ENCODE measurements around the gene GPRIN1. TPM values are rescaled to one million over a fixed set of nuclear protein-coding genes. Genes with fewer than 3 reads are reported as not detected.

The GPRIN1 gene
- total and polyA plus RNA-seq, 2 donors from 2014 or later: 0.45 to 1.3 TPM

DNA sequence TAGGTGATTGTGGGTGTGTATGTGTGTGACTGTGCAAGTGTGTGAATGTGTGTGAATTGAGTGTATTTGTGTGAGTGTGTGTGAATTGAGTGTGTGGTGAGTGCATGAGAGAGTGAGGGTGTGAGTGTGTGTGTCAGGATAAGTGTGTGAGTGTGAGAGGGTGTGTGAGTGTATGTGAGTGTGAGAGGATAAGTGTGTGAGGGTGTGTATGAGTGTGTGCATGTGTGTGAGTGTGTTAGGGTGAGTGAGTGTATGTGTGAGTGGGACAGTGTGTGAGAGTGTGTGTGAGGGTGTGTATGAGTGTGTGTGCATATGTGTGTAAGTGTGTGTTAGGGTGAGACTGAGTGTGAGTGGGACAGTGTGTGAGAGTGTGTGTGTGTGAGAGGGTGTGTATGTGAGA lies 21.7 kb downstream of the GPRIN1 start:
- Histone ChIP-seq H3K9me3 (ENCODE audit: control insufficient read depth in 2 of 3, insufficient read depth in 1 of 3, low read length in 3 of 3) (peaks cover 0 to 4% (median 3%) of the 10 kb centered on the region in 3 donors), H3K36me3 (ENCODE audit: control insufficient read depth in 2 of 3, insufficient read depth in 3 of 3, low read length in 3 of 3) (peaks cover 0 to 5% (median 0%) of the 10 kb centered on the region in 3 donors), H3K9ac (ENCODE audit: low read length in 3 of 3) (no peak overlapping the region), H3K4me1 (ENCODE audit: control insufficient read depth in 2 of 3, insufficient read depth in 2 of 3, low read depth in 1 of 3, low read length in 3 of 3) (no peaks in the 10 kb centered on the region), H3K27ac (ENCODE audit: low read depth in 2 of 2, low read length in 2 of 2) (no peak overlapping the region), H3K27me3 (ENCODE audit: control insufficient read depth, insufficient read depth, low read length) (no peaks in the 10 kb centered on the region), H3K4me3 (ENCODE audit: low read length in 3 of 3) (no peak overlapping the region)
- no peak for TF ChIP-seq CTCF (IDR thresholded peaks at IDR 0.05; ENCODE audit: borderline replicate concordance, extremely low read depth, insufficient read depth)
- intact Hi-C loops (cut with DNase I): no loop called here
- DNase-seq (no peak), FAIRE-seq (no peak)

DNA sequence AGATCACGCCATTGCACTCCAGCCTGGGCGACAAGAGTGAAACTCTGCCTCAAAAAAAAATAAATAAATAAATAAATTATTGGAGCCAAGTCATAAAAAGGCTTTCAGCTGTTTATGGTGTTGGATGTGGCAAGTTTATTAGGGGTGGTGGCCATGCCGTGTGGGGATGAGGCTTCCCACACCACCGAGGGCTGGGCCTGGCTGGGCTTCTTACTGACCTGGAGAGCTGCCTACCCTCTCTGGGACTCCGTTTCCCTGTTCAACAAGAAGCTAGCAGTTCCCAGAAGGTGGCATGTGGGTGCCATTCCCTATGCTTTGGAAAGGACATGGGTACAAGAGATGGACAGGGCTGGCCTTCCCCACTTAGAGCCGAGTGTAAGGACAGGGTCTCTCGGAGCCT lies 22.6 kb downstream of the GPRIN1 start:
- peaks cover 0 to 5% (median 0%) of the 10 kb centered on the region in 3 donors for H3K36me3 ChIP-seq (ENCODE audit: control insufficient read depth in 2 of 3, insufficient read depth in 3 of 3, low read length in 3 of 3)
- H3K4me3 ChIP-seq (ENCODE audit: low read length in 3 of 3): no peak overlapping the region
- H3K27ac ChIP-seq (ENCODE audit: low read depth in 2 of 2, low read length in 2 of 2): no peak overlapping the region
- H3K9ac ChIP-seq (ENCODE audit: low read length in 3 of 3): no peak overlapping the region
- intact Hi-C loops (cut with DNase I): no loop called here
- no peaks in the 10 kb centered on the region for H3K4me1 ChIP-seq (ENCODE audit: control insufficient read depth in 2 of 3, insufficient read depth in 2 of 3, low read depth in 1 of 3, low read length in 3 of 3)
- DNase-seq (no peak), FAIRE-seq (no peak)
- peaks cover 0 to 4% (median 3%) of the 10 kb centered on the region in 3 donors for H3K9me3 ChIP-seq (ENCODE audit: control insufficient read depth in 2 of 3, insufficient read depth in 1 of 3, low read length in 3 of 3)
- no peaks in the 10 kb centered on the region for H3K27me3 ChIP-seq (ENCODE audit: control insufficient read depth, insufficient read depth, low read length)
- no peak for TF ChIP-seq CTCF (IDR thresholded peaks at IDR 0.05; ENCODE audit: borderline replicate concordance, extremely low read depth, insufficient read depth)

- no peak for TF ChIP-seq CTCF (IDR thresholded peaks at IDR 0.05; ENCODE audit: borderline replicate concordance, extremely low read depth, insufficient read depth)
- no peaks in the 10 kb centered on the region for H3K4me1 ChIP-seq (ENCODE audit: control insufficient read depth in 2 of 3, insufficient read depth in 2 of 3, low read depth in 1 of 3, low read length in 3 of 3)
- FAIRE-seq (no peak), DNase-seq (no peak)
- no peaks in the 10 kb centered on the region for H3K27me3 ChIP-seq (ENCODE audit: control insufficient read depth, insufficient read depth, low read length)
- peaks cover 0 to 4% (median 0%) of the 10 kb centered on the region in 3 donors for H3K9me3 ChIP-seq (ENCODE audit: control insufficient read depth in 2 of 3, insufficient read depth in 1 of 3, low read length in 3 of 3)
- H3K36me3 ChIP-seq (ENCODE audit: control insufficient read depth in 2 of 3, insufficient read depth in 3 of 3, low read length in 3 of 3): peaks cover 0 to 5% (median 0%) of the 10 kb centered on the region in 3 donors
- H3K4me3 ChIP-seq (ENCODE audit: low read length in 3 of 3): no peak overlapping the region
- intact Hi-C loops (cut with DNase I): no loop called here
- H3K27ac ChIP-seq (ENCODE audit: low read depth in 2 of 2, low read length in 2 of 2): no peak overlapping the region
- no peak overlapping the region for H3K9ac ChIP-seq (ENCODE audit: low read length in 3 of 3)
Observed at GRCh38 chr5:176583076-176583475, 26.9 kb downstream of the GPRIN1 start.

DNA sequence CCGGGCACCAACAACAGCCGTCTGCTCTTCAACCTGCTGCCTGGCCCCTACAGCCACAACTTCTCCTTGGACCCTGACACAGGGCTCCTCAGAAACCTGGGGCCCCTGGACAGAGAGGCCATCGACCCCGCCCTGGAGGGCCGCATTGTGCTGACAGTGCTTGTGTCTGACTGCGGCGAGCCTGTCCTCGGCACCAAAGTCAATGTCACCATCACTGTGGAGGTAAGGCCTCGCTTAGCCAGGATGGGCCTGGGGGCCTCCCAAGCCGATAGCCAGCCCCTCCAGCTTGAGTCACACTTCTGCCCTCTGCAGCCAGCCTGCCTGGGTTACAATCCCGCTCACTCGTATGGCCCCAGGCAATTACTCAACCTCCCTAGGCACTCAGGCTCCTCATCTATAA lies 28.6 kb downstream of the GPRIN1 start:
- H3K36me3 ChIP-seq (ENCODE audit: control insufficient read depth in 2 of 3, insufficient read depth in 3 of 3, low read length in 3 of 3): peaks cover 0 to 5% (median 0%) of the 10 kb centered on the region in 3 donors
- FAIRE-seq: no peak
- H3K4me3 ChIP-seq (ENCODE audit: low read length in 3 of 3): no peak overlapping the region
- H3K27me3 ChIP-seq (ENCODE audit: control insufficient read depth, insufficient read depth, low read length): no peaks in the 10 kb centered on the region
- no peak for DNase-seq
- H3K4me1 ChIP-seq (ENCODE audit: control insufficient read depth in 2 of 3, insufficient read depth in 2 of 3, low read depth in 1 of 3, low read length in 3 of 3): no peaks in the 10 kb centered on the region
- H3K9ac ChIP-seq (ENCODE audit: low read length in 3 of 3): no peak overlapping the region
- no peak overlapping the region for H3K27ac ChIP-seq (ENCODE audit: low read depth in 2 of 2, low read length in 2 of 2)
- peaks cover 0 to 4% (median 0%) of the 10 kb centered on the region in 3 donors for H3K9me3 ChIP-seq (ENCODE audit: control insufficient read depth in 2 of 3, insufficient read depth in 1 of 3, low read length in 3 of 3)
- TF ChIP-seq CTCF (IDR thresholded peaks at IDR 0.05; ENCODE audit: borderline replicate concordance, extremely low read depth, insufficient read depth): no peak
- intact Hi-C loops (cut with DNase I): no loop called here

Measured in kidney (tissue), 14 donors.